GM23338 (cell line): ENCODE results near the gene CDK16. TPM values are rescaled to one million over a fixed set of nuclear protein-coding genes. Genes with fewer than 3 reads are reported as not detected.

ENCODE experiments used
- ATAC-seq: fragments of 200-7000 bp; cut with Tn5 transposase; 3 replicates; pipeline ENCODE4 v1.9.1; 2020
- DNase-seq: peaks from one replicate; pipeline ENCODE4 v3.0.0-alpha.2; 2015; ENCODE audit warnings: low spot score
- H2AFZ ChIP-seq: fragments of 200-600 bp; sonication (generic); 2 replicates; pipeline ENCODE4 v1.8.0; 2016; ENCODE audit warnings: antibody characterized with exemption, mild to moderate bottlenecking, moderate library complexity
- H3F3A ChIP-seq: fragments of 200-600 bp; sonication (generic); replicated peaks from 2 replicates; pipeline ENCODE4 v1.8.0; 2017; ENCODE audit warnings: antibody characterized with exemption, mixed run types, low read depth
- H3K27ac ChIP-seq: fragments of 200-600 bp; sonication (generic); 2 replicates; pipeline ENCODE4 v1.6.1; 2016; ENCODE audit warnings: low read depth
- H3K27me3 ChIP-seq: fragments of 200-600 bp; sonication (generic); 2 replicates; pipeline ENCODE4 v1.8.0; 2016; ENCODE audit warnings: mild to moderate bottlenecking, mixed run types, moderate library complexity; ENCODE audit not compliant: insufficient read depth
- H3K36me3 ChIP-seq: fragments of 200-600 bp; sonication (generic); 2 replicates; pipeline ENCODE4 v1.8.0; 2016; ENCODE audit warnings: mild to moderate bottlenecking; ENCODE audit not compliant: insufficient read depth
- H3K4me1 ChIP-seq: fragments of 200-600 bp; sonication (generic); 2 replicates; pipeline ENCODE4 v1.8.0; 2016; ENCODE audit warnings: mild to moderate bottlenecking, moderate library complexity; ENCODE audit not compliant: insufficient read depth
- H3K4me2 ChIP-seq: fragments of 200-600 bp; sonication (generic); 2 replicates; pipeline ENCODE4 v1.7.1; 2017; ENCODE audit warnings: mixed run types
- H3K4me3 ChIP-seq: fragments of 200-600 bp; sonication (generic); 2 replicates; pipeline ENCODE4 v1.6.1; 2016; ENCODE audit warnings: mixed run types
- H3K79me2 ChIP-seq: fragments of 200-600 bp; sonication (generic); replicated peaks from 2 replicates; pipeline ENCODE4 v1.8.0; 2017; ENCODE audit warnings: mild to moderate bottlenecking; ENCODE audit not compliant: insufficient read depth
- H3K9me2 ChIP-seq: fragments of 200-600 bp; sonication (generic); 2 replicates; pipeline ENCODE4 v1.8.0; 2017; ENCODE audit not compliant: insufficient read depth
- H4K20me1 ChIP-seq: fragments of 200-600 bp; sonication (generic); replicated peaks from 2 replicates; pipeline ENCODE4 v1.8.0; 2017; ENCODE audit warnings: mild to moderate bottlenecking; ENCODE audit not compliant: insufficient read depth
- H3K27ac Mint-ChIP-seq: 2 replicates; pipeline ENCODE4 v1.8.0; 2020; ENCODE audit warnings: inconsistent platforms, mild to moderate bottlenecking, moderate library complexity, mixed read lengths
- H3K27me3 Mint-ChIP-seq: 3 replicates; pipeline ENCODE4 v1.8.0; 2022; ENCODE audit warnings: low read depth, mild to moderate bottlenecking, moderate library complexity, mixed read lengths, inconsistent platforms; ENCODE audit not compliant: insufficient read depth, poor library complexity
- H3K36me3 Mint-ChIP-seq: 3 replicates; pipeline ENCODE4 v1.8.0; 2021; ENCODE audit warnings: low read depth, mild to moderate bottlenecking, inconsistent platforms, moderate library complexity, mixed read lengths
- H3K4me1 Mint-ChIP-seq: 3 replicates; pipeline ENCODE4 v1.8.0; 2020; ENCODE audit warnings: mild to moderate bottlenecking, inconsistent platforms, mixed read lengths
- H3K4me3 Mint-ChIP-seq: 3 replicates; pipeline ENCODE4 v1.8.0; 2021; ENCODE audit warnings: moderate library complexity, mild to moderate bottlenecking, inconsistent platforms, mixed read lengths
- H3K9me3 Mint-ChIP-seq: 3 replicates; pipeline ENCODE4 v1.8.0; 2020; ENCODE audit warnings: moderate library complexity, mild to moderate bottlenecking, inconsistent platforms, mixed read lengths
- CREB1 ChIP-seq: fragments of 250-450 bp; sonication (Bioruptor Pico); IDR thresholded peaks from 2 replicates; pipeline ENCODE4 v1.5.0; 2020; ENCODE audit warnings: low read depth, mild to moderate bottlenecking, moderate library complexity
- EZH2phosphoT487 ChIP-seq: fragments of 200-600 bp; sonication (generic); IDR thresholded peaks from one replicate; pipeline ENCODE4 v1.8.1; 2018; ENCODE audit warnings: antibody characterized with exemption; ENCODE audit not compliant: unreplicated experiment
- JUNB ChIP-seq: IDR thresholded peaks from one replicate; pipeline ENCODE4 v1.6.1; 2016; ENCODE audit warnings: antibody characterized with exemption; ENCODE audit not compliant: unreplicated experiment
- NANOG ChIP-seq: IDR thresholded peaks from 2 replicates; pipeline ENCODE4 v1.6.1; 2016; ENCODE audit warnings: antibody characterized with exemption, borderline replicate concordance
- POLR2AphosphoS5 ChIP-seq: IDR thresholded peaks from 2 replicates; pipeline ENCODE4 v1.6.1; 2016; ENCODE audit warnings: antibody characterized with exemption, low read depth
- REST ChIP-seq: IDR thresholded peaks from one replicate; pipeline ENCODE4 v1.6.1; 2018; ENCODE audit warnings: antibody characterized with exemption; ENCODE audit not compliant: unreplicated experiment
- STAT1 ChIP-seq: IDR thresholded peaks from one replicate; pipeline ENCODE4 v1.6.1; 2016; ENCODE audit warnings: antibody characterized with exemption; ENCODE audit not compliant: unreplicated experiment
- ZNF114 ChIP-seq: fragments of 250-450 bp; sonication (Bioruptor Pico); IDR thresholded peaks from 2 replicates; pipeline ENCODE4 v1.5.0; 2020; ENCODE audit warnings: mild to moderate bottlenecking, moderate library complexity
- ZNF331 ChIP-seq: fragments of 250-450 bp; sonication (Bioruptor Pico); IDR thresholded peaks from 2 replicates; pipeline ENCODE4 v1.5.0; 2020; ENCODE audit warnings: low read depth, mild to moderate bottlenecking, moderate library complexity
- ZNF462 ChIP-seq: fragments of 250-450 bp; sonication (Bioruptor Pico); IDR thresholded peaks from 2 replicates; pipeline ENCODE4 v1.5.0; 2020; ENCODE audit warnings: mild to moderate bottlenecking, moderate library complexity
- polyA plus RNA-seq: library from polyadenylated mRNA; unstranded; fragments of >200 nt; fragmentation: Nextera tagmentation; extraction: Ambion mirVana; gene quantifications from 2 replicates; pipeline ENCODE4 v1.2.1, GENCODE V29; 2016
- total RNA-seq: library from RNA; depleted of rRNA; stranded (reverse); fragments of >200 nt; shearing (Covaris generic); gene quantifications from 2 replicates; pipeline ENCODE4 v1.2.3, GENCODE V29; 2014

CDK16 gene
- total and polyA plus RNA-seq, 2 experiments from 2014 or later: 58.9 to 158 TPM

GRCh38 chrX:47239898-47240545, 21.5 kb downstream of the CDK16 start:
- peaks cover 6% of the 10 kb centered on the region for H3K27me3 Mint-ChIP-seq
- H3K27ac Mint-ChIP-seq: no peak overlapping the region

More at GRCh38 chrX:47239898-47240545, 21.5 kb downstream of the CDK16 start:
- no peak overlapping the region for H2AFZ ChIP-seq
- DNase-seq (no peak), ATAC-seq (no peak)
- no peak overlapping the region for H3K4me2 ChIP-seq
- TF ChIP-seq NANOG (no peak), REST (no peak), JUNB (no peak), POLR2AphosphoS5 (no peak), ZNF462 (no peak), EZH2phosphoT487 (no peak), STAT1 (no peak), CREB1 (no peak), ZNF114 (CRISPR knock-in tag) (no peak), ZNF331 (CRISPR knock-in tag) (no peak)
- no peak overlapping the region for H3K4me3 ChIP-seq
- peaks cover 37% of the 10 kb centered on the region for H3K79me2 ChIP-seq
- peaks cover 10% of the 10 kb centered on the region; the same call in 2 of the 3 replicates for H3K4me1 Mint-ChIP-seq
- H3F3A ChIP-seq: no peaks in the 10 kb centered on the region
- H3K36me3 Mint-ChIP-seq: peaks cover 41% of the 10 kb centered on the region
- H3K4me1 ChIP-seq: peaks cover 3% of the 10 kb centered on the region
- H4K20me1 ChIP-seq: no peaks in the 10 kb centered on the region
- no peaks in the 10 kb centered on the region for H3K9me2 ChIP-seq
- no peaks in the 10 kb centered on the region for H3K36me3 ChIP-seq
- H3K9me3 Mint-ChIP-seq: no peaks in the 10 kb centered on the region
- H3K4me3 Mint-ChIP-seq: no peak overlapping the region
- no peaks in the 10 kb centered on the region for H3K27me3 ChIP-seq
- H3K27ac ChIP-seq: no peak overlapping the region
